ENCODE results near the gene YJU2. TPM values are rescaled to one million over a fixed set of nuclear protein-coding genes. Genes with fewer than 3 reads are reported as not detected.

YJU2 gene
- total RNA-seq, 1 donor = 17.0 TPM

DNA sequence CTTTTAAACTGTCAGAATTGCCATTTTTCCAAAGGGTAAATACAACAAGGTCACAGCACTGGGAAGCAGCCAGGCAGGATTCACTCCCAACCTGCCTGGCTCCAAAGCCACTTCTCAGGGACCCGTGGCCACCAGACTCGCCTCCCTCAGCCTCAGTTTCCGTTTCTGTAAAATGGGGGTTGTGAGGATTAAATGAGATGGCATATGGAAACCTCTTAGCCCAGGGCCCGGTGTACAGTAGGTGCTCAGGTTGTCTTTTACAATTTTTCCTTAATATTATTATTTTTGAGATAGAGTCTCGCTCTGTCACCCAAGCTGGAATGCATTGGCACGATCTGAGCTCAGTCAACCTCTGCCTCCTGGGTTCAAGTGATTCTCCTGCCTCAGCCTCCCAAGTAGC is 10.1 kb downstream of the YJU2 start:
- Histone ChIP-seq H3K4me2 (ENCODE audit: insufficient read depth, low read length) (no peak overlapping the region), H3K4me1 (ENCODE audit: insufficient read depth, low read length) (no peaks in the 10 kb centered on the region), H3K36me3 (ENCODE audit: insufficient read depth, low read length) (peaks cover 36% of the 10 kb centered on the region), H3K27ac (ENCODE audit: low read depth, low read length) (no peak overlapping the region), H3K9me3 (ENCODE audit: low read depth, low read length) (peaks cover 6% of the 10 kb centered on the region), H3K79me2 (ENCODE audit: insufficient read depth, low read length) (no peaks in the 10 kb centered on the region), H3K4me3 (ENCODE audit: insufficient read depth, low read length) (no peak overlapping the region), H2AFZ (ENCODE audit: low read length) (no peak overlapping the region), H3K27me3 (ENCODE audit: insufficient read depth, low read length) (no peaks in the 10 kb centered on the region), H4K20me1 (ENCODE audit: insufficient read depth, low read length) (no peaks in the 10 kb centered on the region)
- TF ChIP-seq, protein P1, sequence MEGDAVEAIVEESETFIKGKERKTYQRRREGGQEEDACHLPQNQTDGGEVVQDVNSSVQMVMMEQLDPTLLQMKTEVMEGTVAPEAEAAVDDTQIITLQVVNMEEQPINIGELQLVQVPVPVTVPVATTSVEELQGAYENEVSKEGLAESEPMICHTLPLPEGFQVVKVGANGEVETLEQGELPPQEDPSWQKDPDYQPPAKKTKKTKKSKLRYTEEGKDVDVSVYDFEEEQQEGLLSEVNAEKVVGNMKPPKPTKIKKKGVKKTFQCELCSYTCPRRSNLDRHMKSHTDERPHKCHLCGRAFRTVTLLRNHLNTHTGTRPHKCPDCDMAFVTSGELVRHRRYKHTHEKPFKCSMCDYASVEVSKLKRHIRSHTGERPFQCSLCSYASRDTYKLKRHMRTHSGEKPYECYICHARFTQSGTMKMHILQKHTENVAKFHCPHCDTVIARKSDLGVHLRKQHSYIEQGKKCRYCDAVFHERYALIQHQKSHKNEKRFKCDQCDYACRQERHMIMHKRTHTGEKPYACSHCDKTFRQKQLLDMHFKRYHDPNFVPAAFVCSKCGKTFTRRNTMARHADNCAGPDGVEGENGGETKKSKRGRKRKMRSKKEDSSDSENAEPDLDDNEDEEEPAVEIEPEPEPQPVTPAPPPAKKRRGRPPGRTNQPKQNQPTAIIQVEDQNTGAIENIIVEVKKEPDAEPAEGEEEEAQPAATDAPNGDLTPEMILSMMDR (IDR thresholded peaks at IDR 0.05; ENCODE audit: extremely low read depth, low read depth, low read length) = no peak
- DNase-seq (ENCODE audit: insufficient read length, low spot score, missing footprints) = peak; percentile 67

DNA sequence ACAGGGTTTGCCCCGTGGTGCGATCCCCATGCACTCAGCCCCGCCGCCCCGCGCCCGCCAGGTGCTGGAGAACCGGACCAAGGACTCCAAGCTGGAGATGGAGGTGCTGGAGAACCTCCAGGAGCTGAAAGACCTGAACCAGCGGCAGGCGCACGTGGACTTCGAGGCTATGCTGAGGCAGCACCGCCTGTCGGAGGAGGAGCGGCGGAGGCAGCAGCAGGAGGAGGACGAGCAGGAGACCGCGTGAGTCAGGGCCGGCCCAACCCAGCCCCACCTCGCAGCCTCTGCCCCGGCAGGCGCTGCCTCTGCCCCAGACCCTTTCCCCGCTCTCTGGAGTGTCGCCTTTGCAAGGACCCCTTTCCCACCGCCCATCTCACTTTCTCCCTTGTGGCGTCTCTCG is 11.3 kb downstream of the YJU2 start:
- Histone ChIP-seq H2AFZ (ENCODE audit: low read length) (no peak overlapping the region), H3K4me1 (ENCODE audit: insufficient read depth, low read length) (no peaks in the 10 kb centered on the region), H3K9me3 (ENCODE audit: low read depth, low read length) (peaks cover 6% of the 10 kb centered on the region)

DNA sequence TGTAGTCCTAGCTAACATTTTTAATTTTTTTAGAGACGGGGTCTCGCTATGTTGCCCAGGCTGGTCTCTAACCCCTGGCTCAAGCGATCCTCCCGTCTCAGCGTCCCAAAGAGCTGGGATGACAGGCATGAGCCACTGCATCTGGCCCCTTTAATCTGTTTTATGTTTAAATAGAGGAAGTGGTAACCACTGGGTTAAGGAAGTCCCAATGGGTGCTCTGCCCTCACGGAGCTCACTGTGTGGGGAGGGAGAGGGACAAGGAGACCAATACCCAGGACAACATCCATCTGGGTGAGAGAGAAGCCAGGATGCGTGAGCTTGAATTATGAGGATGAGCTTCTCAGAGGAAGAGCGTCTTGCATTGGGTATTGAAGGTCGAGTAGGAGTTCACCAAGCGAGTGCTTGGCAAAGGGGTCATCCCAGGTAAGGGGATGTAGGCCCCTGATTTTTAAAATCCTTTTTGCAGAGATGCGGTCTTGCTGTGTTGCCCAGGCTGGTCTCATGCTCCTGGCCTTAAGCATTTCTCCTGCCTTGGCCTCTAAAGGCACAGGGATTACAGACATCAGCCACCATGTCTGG is 13.8 kb downstream of the YJU2 start:
- Histone ChIP-seq H3K4me2 (ENCODE audit: insufficient read depth, low read length) (no peak overlapping the region), H3K4me3 (ENCODE audit: insufficient read depth, low read length) (no peak overlapping the region), H3K27ac (ENCODE audit: low read depth, low read length) (no peak overlapping the region), H2AFZ (ENCODE audit: low read length) (no peak overlapping the region), H3K9me3 (ENCODE audit: low read depth, low read length) (peaks cover 6% of the 10 kb centered on the region), H3K4me1 (ENCODE audit: insufficient read depth, low read length) (no peaks in the 10 kb centered on the region), H3K79me2 (ENCODE audit: insufficient read depth, low read length) (no peaks in the 10 kb centered on the region), H3K36me3 (ENCODE audit: insufficient read depth, low read length) (peaks cover 17% of the 10 kb centered on the region), H4K20me1 (ENCODE audit: insufficient read depth, low read length) (no peaks in the 10 kb centered on the region), H3K27me3 (ENCODE audit: insufficient read depth, low read length) (no peaks in the 10 kb centered on the region)
- TF ChIP-seq, protein P1 (IDR thresholded peaks at IDR 0.05; ENCODE audit: extremely low read depth, low read depth, low read length) = no peak
- peak; percentile 71 for DNase-seq (ENCODE audit: insufficient read length, low spot score, missing footprints)

More for the DNA sequence above, 11.3 kb downstream of the YJU2 start:
- TF ChIP-seq, protein P1 (IDR thresholded peaks at IDR 0.05; ENCODE audit: extremely low read depth, low read depth, low read length) = no peak
- H3K4me2 ChIP-seq (ENCODE audit: insufficient read depth, low read length) = no peak overlapping the region
- no peaks in the 10 kb centered on the region for H4K20me1 ChIP-seq (ENCODE audit: insufficient read depth, low read length)
- DNase-seq (ENCODE audit: insufficient read length, low spot score, missing footprints) = no peak
- peaks cover 30% of the 10 kb centered on the region for H3K36me3 ChIP-seq (ENCODE audit: insufficient read depth, low read length)
- no peaks in the 10 kb centered on the region for H3K79me2 ChIP-seq (ENCODE audit: insufficient read depth, low read length)
- H3K4me3 ChIP-seq (ENCODE audit: insufficient read depth, low read length) = no peak overlapping the region
- no peaks in the 10 kb centered on the region for H3K27me3 ChIP-seq (ENCODE audit: insufficient read depth, low read length)
- no peak overlapping the region for H3K27ac ChIP-seq (ENCODE audit: low read depth, low read length)

DNA sequence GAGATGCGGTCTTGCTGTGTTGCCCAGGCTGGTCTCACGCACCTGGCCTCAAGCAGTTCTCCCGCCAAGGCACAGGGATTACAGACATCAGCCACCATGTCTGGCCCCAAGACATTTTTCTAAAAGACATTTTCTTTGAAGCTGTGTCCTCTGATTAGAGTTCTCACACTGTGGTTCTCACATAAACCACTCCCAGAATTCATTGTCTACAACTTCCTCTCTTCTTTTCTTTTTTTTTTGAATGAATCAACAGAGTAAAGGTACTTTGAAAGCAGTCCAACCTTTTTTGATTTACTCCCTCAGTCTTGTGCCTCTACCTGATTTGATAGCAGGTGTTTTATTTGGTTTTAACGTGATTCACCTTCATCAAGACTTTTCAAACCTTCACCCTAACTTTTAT is 17.9 kb downstream of the YJU2 start:
- H3K4me2 ChIP-seq (ENCODE audit: insufficient read depth, low read length) = no peak overlapping the region
- TF ChIP-seq, protein P1 (IDR thresholded peaks at IDR 0.05; ENCODE audit: extremely low read depth, low read depth, low read length) = no peak

More for the DNA sequence above, 17.9 kb downstream of the YJU2 start:
- peaks cover 12% of the 10 kb centered on the region for H3K36me3 ChIP-seq (ENCODE audit: insufficient read depth, low read length)
- no peaks in the 10 kb centered on the region for H4K20me1 ChIP-seq (ENCODE audit: insufficient read depth, low read length)
- H3K4me1 ChIP-seq (ENCODE audit: insufficient read depth, low read length) = no peaks in the 10 kb centered on the region
- H3K27ac ChIP-seq (ENCODE audit: low read depth, low read length) = no peak overlapping the region
- H3K79me2 ChIP-seq (ENCODE audit: insufficient read depth, low read length) = no peaks in the 10 kb centered on the region
- H3K4me3 ChIP-seq (ENCODE audit: insufficient read depth, low read length) = no peak overlapping the region
- no peak overlapping the region for H2AFZ ChIP-seq (ENCODE audit: low read length)
- DNase-seq (ENCODE audit: insufficient read length, low spot score, missing footprints) = peak; percentile 47
- no peaks in the 10 kb centered on the region for H3K27me3 ChIP-seq (ENCODE audit: insufficient read depth, low read length)
- H3K9me3 ChIP-seq (ENCODE audit: low read depth, low read length) = no peaks in the 10 kb centered on the region
